Cardiac fibroblast (primary cell): ENCODE data around the gene SPEN.

ENCODE experiments used
- DNase-seq, 2 donors: peaks; one replicate each; pipeline versions ENCODE4 v3.0.0 to v3.0.0-alpha.2; 2010; ENCODE audit warnings: low read depth in 2 of 2
- H3K4me3 ChIP-seq, 2 donors: replicated peaks in 1 of 2; 1 replicate in 1 of 2; 2 replicates in 1 of 2; pipeline ENCODE4 v1.5.1; 2011; ENCODE audit warnings: low read depth in 2 of 2, low read length in 2 of 2, mild to moderate bottlenecking in 2 of 2, moderate library complexity in 1 of 2
- TF ChIP-seq, protein P1 (sequence below): IDR thresholded peaks from one replicate; pipeline ENCODE4 v1.5.1; 2011; ENCODE audit warnings: low read depth, mild to moderate bottlenecking, low read length, inconsistent platforms

The SPEN gene

DNA sequence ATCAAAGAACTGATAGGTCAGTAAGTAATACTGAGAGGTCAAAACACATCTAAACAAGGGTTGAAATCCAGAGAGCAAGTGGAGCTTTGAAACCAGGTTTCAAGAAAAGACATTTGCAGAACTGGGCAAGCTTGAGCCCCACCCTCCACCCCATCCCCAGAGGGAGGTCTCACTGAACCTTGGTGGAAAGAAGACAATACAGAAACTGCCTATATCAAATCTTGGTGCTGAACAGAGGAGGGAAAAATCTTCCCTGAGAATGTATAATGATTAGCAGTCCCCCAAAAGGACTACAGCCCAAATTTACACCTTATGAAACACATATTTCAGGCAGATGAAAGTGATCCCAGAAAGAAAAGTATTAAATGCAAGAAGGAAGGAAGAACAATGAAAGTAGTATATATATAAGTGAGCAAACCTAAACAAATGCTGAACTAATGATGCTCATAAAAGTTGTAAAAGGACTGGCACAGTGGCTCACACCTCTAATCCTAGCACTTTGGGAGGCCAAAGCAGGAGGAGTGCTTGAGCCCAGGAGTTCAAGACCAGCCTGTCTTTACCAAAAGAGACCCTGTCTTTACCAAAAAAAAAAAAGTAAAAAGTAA is 116.0 kb downstream of the SPEN start:
- no peak for DNase-seq
- no peak overlapping the region for H3K4me3 ChIP-seq
- TF ChIP-seq, protein P1, sequence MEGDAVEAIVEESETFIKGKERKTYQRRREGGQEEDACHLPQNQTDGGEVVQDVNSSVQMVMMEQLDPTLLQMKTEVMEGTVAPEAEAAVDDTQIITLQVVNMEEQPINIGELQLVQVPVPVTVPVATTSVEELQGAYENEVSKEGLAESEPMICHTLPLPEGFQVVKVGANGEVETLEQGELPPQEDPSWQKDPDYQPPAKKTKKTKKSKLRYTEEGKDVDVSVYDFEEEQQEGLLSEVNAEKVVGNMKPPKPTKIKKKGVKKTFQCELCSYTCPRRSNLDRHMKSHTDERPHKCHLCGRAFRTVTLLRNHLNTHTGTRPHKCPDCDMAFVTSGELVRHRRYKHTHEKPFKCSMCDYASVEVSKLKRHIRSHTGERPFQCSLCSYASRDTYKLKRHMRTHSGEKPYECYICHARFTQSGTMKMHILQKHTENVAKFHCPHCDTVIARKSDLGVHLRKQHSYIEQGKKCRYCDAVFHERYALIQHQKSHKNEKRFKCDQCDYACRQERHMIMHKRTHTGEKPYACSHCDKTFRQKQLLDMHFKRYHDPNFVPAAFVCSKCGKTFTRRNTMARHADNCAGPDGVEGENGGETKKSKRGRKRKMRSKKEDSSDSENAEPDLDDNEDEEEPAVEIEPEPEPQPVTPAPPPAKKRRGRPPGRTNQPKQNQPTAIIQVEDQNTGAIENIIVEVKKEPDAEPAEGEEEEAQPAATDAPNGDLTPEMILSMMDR = no peak

DNA sequence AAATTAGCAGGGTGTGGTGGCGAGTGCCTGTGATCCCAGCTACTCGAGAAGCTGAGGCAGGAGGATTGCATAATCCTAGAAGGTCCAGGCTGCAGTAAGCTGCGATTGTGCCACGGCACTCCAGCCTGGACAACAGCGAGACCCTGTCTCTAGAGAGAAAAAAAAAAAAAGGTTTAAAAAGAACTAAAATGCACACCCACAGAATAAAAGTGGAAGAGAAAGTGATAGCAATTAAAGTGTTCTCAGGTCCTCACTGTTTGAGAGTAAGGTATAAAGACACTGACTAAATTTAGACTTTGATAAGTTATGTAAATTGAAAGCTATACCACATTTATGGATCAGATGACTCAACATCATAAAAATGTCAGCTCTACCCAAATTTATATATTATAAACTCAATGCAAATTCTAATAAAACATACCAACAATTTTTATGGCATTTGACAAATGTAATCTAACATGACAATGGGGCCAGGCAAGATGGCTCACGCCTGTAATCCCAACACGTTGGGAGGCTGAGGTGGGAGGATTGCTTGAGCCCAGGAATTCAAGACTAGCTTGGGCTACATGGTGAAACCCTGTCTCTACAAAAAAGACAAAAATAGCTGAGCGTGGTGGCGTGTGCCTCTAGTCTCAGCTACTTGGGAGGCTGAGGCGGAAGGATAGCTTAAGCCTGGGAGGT is 116.6 kb downstream of the SPEN start:
- DNase-seq = no peak
- H3K4me3 ChIP-seq = no peak overlapping the region
- TF ChIP-seq, protein P1 = no peak

DNA sequence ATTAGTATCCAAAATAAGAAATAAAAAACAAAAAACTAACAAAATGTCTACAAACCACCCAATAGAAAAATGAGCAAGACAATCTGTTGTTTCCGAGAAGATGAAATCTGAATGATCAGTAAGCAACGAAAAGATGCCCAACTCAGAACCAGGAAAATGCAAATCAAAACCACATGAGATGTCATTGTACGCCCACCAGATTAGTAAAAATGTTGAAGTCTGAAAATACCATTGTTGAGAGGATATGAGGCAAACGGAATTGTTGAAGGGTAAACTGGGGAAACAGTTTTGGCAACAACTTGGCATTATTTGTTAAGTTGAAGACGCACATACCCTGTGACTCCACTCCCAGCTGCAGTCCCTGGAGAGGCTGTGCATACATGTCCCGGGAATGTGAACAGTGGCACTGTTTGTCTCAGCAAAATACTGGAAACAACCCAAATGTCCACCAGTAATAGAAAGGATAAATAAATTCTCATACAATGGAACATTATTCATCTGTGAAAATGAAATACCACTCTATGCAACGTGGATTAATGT is 117.8 kb downstream of the SPEN start:
- no peak overlapping the region for H3K4me3 ChIP-seq
- peak; percentile 85 to 96 for DNase-seq
- TF ChIP-seq, protein P1 = no peak

DNA sequence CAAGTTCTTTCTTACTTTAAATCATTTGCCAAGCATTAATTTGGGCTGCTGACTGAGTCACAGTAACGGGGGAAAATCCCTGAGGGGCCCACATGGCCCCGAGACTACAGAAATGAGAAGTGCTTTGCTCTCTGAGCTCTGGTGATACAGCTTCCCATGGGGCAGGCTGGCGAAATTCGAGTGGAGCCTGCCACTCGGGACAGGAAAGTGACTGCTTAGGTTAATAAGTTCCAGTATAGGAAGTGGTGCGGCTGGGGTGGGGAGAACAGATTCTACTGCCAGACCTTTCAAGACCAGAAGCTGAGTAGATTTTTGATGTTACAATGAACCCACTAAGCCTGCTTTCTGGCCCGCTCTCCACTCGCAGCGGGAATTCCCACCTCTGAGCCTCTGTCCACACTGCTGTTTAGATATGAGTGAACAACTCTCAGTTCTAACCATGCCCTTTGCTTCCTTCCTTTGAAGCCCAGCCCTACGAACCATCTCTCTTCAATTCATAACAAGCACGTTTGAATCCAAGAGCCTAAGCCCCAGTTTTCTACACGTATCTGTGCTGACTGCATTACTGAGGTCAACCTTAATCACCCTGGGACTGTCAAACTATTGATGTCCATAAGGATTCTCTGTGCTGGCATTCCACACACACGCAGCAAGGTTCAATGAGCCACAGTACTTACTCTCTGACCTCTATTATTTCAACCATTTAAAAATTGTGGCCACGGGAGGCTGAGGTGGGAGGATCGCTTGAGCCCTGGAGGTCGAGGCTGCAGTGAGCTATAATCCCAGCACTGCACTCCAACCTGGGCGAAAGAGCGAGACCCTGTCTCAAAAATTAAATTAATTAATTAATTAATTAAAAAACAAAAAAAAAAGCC is 118.8 kb downstream of the SPEN start:
- TF ChIP-seq, protein P1 = no peak
- H3K4me3 ChIP-seq = no peak overlapping the region
- peak; percentile 33 to 84 for DNase-seq

DNA sequence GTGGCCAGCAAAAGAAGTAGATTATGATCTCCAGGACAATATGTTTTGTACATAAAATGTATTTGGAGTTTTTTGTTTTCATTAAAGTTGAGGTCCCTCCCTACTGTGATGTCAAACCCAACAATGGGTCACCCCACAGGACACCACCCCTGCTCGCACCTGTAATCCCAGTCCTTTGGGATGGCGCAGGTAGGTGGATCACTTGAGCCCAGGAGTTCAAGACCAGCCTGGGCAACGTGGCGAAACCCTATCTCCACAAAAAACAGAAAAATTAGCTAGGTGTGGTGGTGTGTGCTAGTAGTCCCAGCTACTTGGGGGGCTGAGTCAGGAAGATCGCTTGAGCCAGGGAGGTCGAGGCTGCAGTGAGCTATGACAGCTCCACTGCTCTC is 119.4 kb downstream of the SPEN start:
- TF ChIP-seq, protein P1 = no peak
- no peak for DNase-seq
- H3K4me3 ChIP-seq = no peak overlapping the region

DNA sequence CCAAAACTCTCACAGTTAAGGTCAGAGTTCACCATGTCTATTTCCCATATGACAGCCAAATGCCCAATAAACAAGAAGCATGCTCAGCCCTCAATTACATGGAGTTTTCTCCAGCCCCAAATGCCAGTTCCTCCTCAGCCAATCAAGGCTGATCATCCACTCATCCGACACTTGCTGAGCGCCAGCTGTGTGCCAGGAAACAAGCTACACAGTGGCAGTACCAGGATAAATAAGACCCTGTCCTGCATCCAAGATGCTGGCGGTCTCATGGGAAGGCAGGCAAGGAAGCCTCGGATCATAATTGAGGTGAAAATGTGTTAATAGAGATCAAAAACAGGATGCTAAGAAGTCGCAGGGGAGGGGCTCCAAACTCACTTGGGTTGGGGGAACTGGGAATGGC is 120.7 kb downstream of the SPEN start:
- H3K4me3 ChIP-seq = no peak overlapping the region
- DNase-seq = no peak
- TF ChIP-seq, protein P1 = no peak
